Measurements from ENCODE around the gene KHNYN. TPM values are rescaled to one million over a fixed set of nuclear protein-coding genes. Genes with fewer than 3 reads are reported as not detected.

The KHNYN gene
- total and polyA plus RNA-seq, 2 of the 8 experiments (the other 6 are each of a cell fraction or from before 2014, with no cell fraction given): 7.6 to 22.3 TPM

GRCh38 chr14:24397639-24398292 lies 32.0 kb upstream of the KHNYN start:
- DNase-seq (ENCODE audit: low read depth in 1 of 2, low spot score in 2 of 2): no peak
- Histone ChIP-seq H2BK120ac (replicated peaks; ENCODE audit: low read depth, low read length) (peak overlapping the region; percentile 50), H3K23ac (ENCODE audit: insufficient read length) (no peak overlapping the region), H2BK12ac (ENCODE audit: low read depth, low read length) (peak overlapping the region; percentile 84; the same call in 1 of the 2 replicates), H2BK15ac (ENCODE audit: low read length) (peak overlapping the region; percentile 81; the same call in 1 of the 2 replicates), H3K14ac (ENCODE audit: insufficient read length) (no peak overlapping the region), H2BK5ac (ENCODE audit: low read depth, low read length) (peak overlapping the region; percentile 28; the same call in 1 of the 2 replicates), H2AFZ (ENCODE audit: low read length) (peak overlapping the region; percentile 42; the same call in 1 of the 2 replicates), H3K9ac (replicated peaks in 1 of 4; ENCODE audit: extremely low read depth in 1 of 4, low read depth in 3 of 4, low read length in 3 of 4) (no peak overlapping the region), H3K56ac (replicated peaks; ENCODE audit: insufficient read length, low read depth, low read length) (no peak overlapping the region), H3K4ac (replicated peaks; ENCODE audit: insufficient read length, low read depth, low read length) (peak overlapping the region; percentile 36), H3K79me2 (ENCODE audit: control insufficient read depth in 1 of 2, insufficient read depth in 2 of 2, low read length in 2 of 2) (no peaks in the 10 kb centered on the region), H3K27me3 (replicated peaks in 1 of 4; ENCODE audit: control insufficient read depth in 3 of 4, extremely low read depth in 1 of 4, insufficient read depth in 3 of 4, low read length in 3 of 4) (peaks cover 0 to 3% (median 0%) of the 10 kb centered on the region in 4 experiments; a peak in 1 of 7 replicates), H3K79me1 (ENCODE audit: low read depth, low read length) (no peaks in the 10 kb centered on the region), H2BK20ac (ENCODE audit: low read length) (peak overlapping the region; percentile 80), H2AK5ac (ENCODE audit: low read depth, low read length) (0 out of 2 replicates have a peak overlapping the region, but pooled peaks have one; percentile 4), H3K4me1 (replicated peaks in 1 of 4; ENCODE audit: control insufficient read depth in 3 of 4, insufficient read depth in 4 of 4, low read length in 3 of 4) (peaks cover 0 to 11% (median 8%) of the 10 kb centered on the region in 4 experiments; a peak in 6 of 7 replicates), H4K91ac (replicated peaks; ENCODE audit: insufficient read length, low read length) (peak overlapping the region; percentile 48), H3K18ac (ENCODE audit: extremely low read depth, low read length) (peak overlapping the region; percentile 73; the same call in 1 of the 2 replicates), H3K23me2 (ENCODE audit: low read depth, low read length) (peaks cover 10% of the 10 kb centered on the region; the same call in 1 of the 2 replicates), H4K5ac (ENCODE audit: insufficient read length, low read depth, low read length) (peak overlapping the region; percentile 2), H3K9me3 (ENCODE audit: insufficient read depth in 2 of 2, low read depth in 1 of 2, low read length in 1 of 2) (no peaks in the 10 kb centered on the region), H4K8ac (ENCODE audit: extremely low read depth, insufficient read depth, low read length) (no peak overlapping the region), H3K4me2 (ENCODE audit: insufficient read depth in 1 of 2, low read depth in 2 of 2, low read length in 2 of 2) (peak overlapping the region; percentile 47 to 98), H3K36me3 (ENCODE audit: control insufficient read depth in 2 of 4, insufficient read depth in 4 of 4, low read length in 3 of 4) (no peaks in the 10 kb centered on the region), H3K4me3 (ENCODE audit: extremely low read depth in 1 of 4, insufficient read depth in 2 of 4, low read depth in 3 of 4, low read length in 4 of 4) (peak overlapping the region in 3 of 4 experiments; percentile 13 to 80 (median 17); a peak in 4 of 8 replicates), H3K27ac (ENCODE audit: low read depth, low read length) (no peak overlapping the region), H4K20me1 (replicated peaks in 1 of 2; ENCODE audit: control insufficient read depth in 1 of 2, insufficient read depth in 2 of 2, low read length in 2 of 2) (no peaks in the 10 kb centered on the region)
- FAIRE-seq: no peak
- no peak for TF ChIP-seq SP4 (IDR thresholded peaks at IDR 0.05; ENCODE audit: low read length)
- peak; percentile 27 for TF ChIP-seq EZH2 (IDR thresholded peaks at IDR 0.05; ENCODE audit: low read depth, low read length, severe bottlenecking)
- ChIA-PET POLR2A (ENCODE audit: partially characterized antibody) (interaction anchor here (0.9 to 1.5 kb wide), 4 partner anchors 18 to 42 kb away, joined by 3 to 8 read pairs (median 3); no protein-coding TSS in a partner anchor), CTCF (ENCODE audit: partially characterized antibody) (interaction anchor here (0.7 to 10.7 kb wide), 15 partner anchors 9 to 64 kb away, joined by 3 to 69 read pairs (median 5); partner anchors contain the start of gene ADCY4)
- WGBS, 2 experiments (ENCODE audit: extremely low coverage in 1 of 2, insufficient coverage in 1 of 2, insufficient read length in 1 of 2, insufficient replicate concordance in 2 of 2, low coverage in 1 of 2, low lambda C conversion rate in 2 of 2, missing lambda C conversion rate in 1 of 2): 90% methylated on average over 6 of the region's 6 CpGs; no CpG with 5 or more reads in 1 of the 2 experiments
